Upper lobe of left lung (tissue), 4 donors: ENCODE results near the gene SPAG16.

ENCODE experiments used
- CTCF ChIP-seq, 6 experiments: fragments of 450-650 bp in 4 of 6; fragments of 200-600 bp in 2 of 6; sonication (generic) in 2 of 6; IDR thresholded peaks; one replicate each; pipeline ENCODE4 v1.5.1; 2016 to 2019; ENCODE audit warnings: antibody characterized with exemption in 6 of 6
- EP300 ChIP-seq, 4 donors: sonication (generic); formaldehyde crosslinking; IDR thresholded peaks; one replicate each; pipeline ENCODE4 v1.5.1; 2017; ENCODE audit warnings: antibody characterized with exemption in 4 of 4, control low read depth in 2 of 4
- POLR2AphosphoS5 ChIP-seq, 2 donors: sonication (generic); formaldehyde crosslinking; IDR thresholded peaks; one replicate each; pipeline ENCODE4 v1.5.1; 2017; ENCODE audit warnings: antibody characterized with exemption in 2 of 2

DNA sequence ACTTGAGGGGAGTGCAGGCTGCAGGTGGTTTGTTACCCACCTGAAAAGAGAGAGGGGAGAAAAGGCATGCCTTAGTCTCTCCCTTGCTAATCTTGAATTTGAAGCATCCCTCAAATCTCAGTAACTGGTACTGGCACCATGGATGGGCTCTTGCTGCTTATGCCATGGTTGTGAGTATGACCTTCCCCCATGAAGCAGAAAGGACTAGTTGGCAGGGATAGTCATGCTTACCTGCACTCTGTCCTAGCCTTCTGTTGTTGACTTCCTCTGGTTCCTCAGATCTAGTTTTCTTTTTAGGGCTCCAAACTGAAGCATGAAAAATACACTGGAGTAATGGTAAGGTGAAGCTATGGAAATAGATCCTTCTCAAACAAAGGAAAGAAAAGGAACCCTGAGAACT is 191.2 kb downstream of the SPAG16 start:
- TF ChIP-seq CTCF (IDR thresholded peaks at IDR 0.05): no peak
- no peak for TF ChIP-seq EP300 (IDR thresholded peaks at IDR 0.05)
- TF ChIP-seq POLR2AphosphoS5 (IDR thresholded peaks at IDR 0.05): no peak
